Osteoblast (primary cell): ENCODE data around the gene SEPHS1. TPM values are rescaled to one million over a fixed set of nuclear protein-coding genes. Genes with fewer than 3 reads are reported as not detected.
A peak's percentile ranks its signal among the peaks of the same experiment; 100 is the strongest.

Experiments
- DNase-seq: peaks from one replicate; pipeline ENCODE4 v3.0.0; 2011; ENCODE audit warnings: low spot score, mixed read lengths; ENCODE audit not compliant: insufficient read length; ENCODE audit errors: missing footprints
- H2AFZ ChIP-seq: 2 replicates; pipeline ENCODE4 v1.6.0; 2011; ENCODE audit warnings: mild to moderate bottlenecking, low read length
- H3K27ac ChIP-seq: 2 replicates; pipeline ENCODE4 v1.5.1; 2011; ENCODE audit warnings: mild to moderate bottlenecking, low read depth, low read length, moderate library complexity
- H3K27me3 ChIP-seq: 2 replicates; pipeline ENCODE4 v1.6.0; 2012; ENCODE audit warnings: mild to moderate bottlenecking, control low read depth, inconsistent platforms, low read length, moderate library complexity; ENCODE audit not compliant: insufficient read depth
- H3K36me3 ChIP-seq: 2 replicates; pipeline ENCODE4 v1.5.1; 2011; ENCODE audit warnings: mild to moderate bottlenecking, low read length, control low read depth, moderate library complexity; ENCODE audit not compliant: insufficient read depth
- H3K4me1 ChIP-seq: 2 replicates; pipeline ENCODE4 v1.5.1; 2011; ENCODE audit warnings: mild to moderate bottlenecking, low read length, control low read depth, moderate library complexity; ENCODE audit not compliant: insufficient read depth
- H3K4me2 ChIP-seq: 2 replicates; pipeline ENCODE4 v1.6.0; 2011; ENCODE audit warnings: mild to moderate bottlenecking, low read length; ENCODE audit not compliant: insufficient read depth
- H3K4me3 ChIP-seq: fragments of 200-600 bp; sonication (generic); 3 replicates; pipeline ENCODE4 v1.5.1; 2012; ENCODE audit warnings: mild to moderate bottlenecking, low read length, inconsistent platforms; ENCODE audit not compliant: insufficient read depth
- H3K79me2 ChIP-seq: 2 replicates; pipeline ENCODE4 v1.6.0; 2012; ENCODE audit warnings: mild to moderate bottlenecking, low read length, control low read depth, inconsistent platforms; ENCODE audit not compliant: insufficient read depth
- H3K9me3 ChIP-seq: 2 replicates; pipeline ENCODE4 v1.5.1; 2011; ENCODE audit warnings: low read depth, low read length, control low read depth
- H4K20me1 ChIP-seq: 2 replicates; pipeline ENCODE4 v1.6.0; 2012; ENCODE audit warnings: mild to moderate bottlenecking, low read length, control low read depth; ENCODE audit not compliant: insufficient read depth
- total RNA-seq: library from RNA; depleted of rRNA; stranded (reverse); fragments of >200 nt; gene quantifications from 2 replicates; pipeline ENCODE4 v1.2.3, GENCODE V29; 2012
- TF ChIP-seq, protein P1 (sequence below): IDR thresholded peaks from 2 replicates; pipeline ENCODE4 v1.5.1; 2011; ENCODE audit warnings: mild to moderate bottlenecking, low read depth, low read length, moderate library complexity; ENCODE audit errors: extremely low read depth

Gene SEPHS1
- total RNA-seq, 1 donor = 31.1 TPM

DNA sequence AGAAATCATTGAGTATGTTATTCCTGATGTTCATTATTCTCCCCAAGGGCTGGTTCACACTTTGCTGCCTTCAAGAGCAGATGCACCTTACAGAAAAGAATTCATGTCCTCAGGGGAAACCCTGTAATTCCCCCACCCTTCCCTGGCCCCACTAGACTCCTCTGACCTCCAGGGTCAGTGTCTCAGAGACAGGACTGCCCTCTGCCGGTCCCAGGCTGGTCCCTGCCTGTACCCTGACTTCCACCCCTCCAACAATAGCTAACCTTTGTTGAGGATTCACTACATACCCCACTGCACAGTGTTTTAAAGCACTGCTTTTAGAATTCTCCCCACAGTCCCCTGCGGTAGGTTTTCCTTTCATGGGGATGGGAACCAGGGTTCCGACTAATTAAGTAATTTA, 4.4 kb upstream of the SEPHS1 start:
- Histone ChIP-seq H3K27ac (no peak overlapping the region), H3K79me2 (no peaks in the 10 kb centered on the region), H3K9me3 (no peaks in the 10 kb centered on the region), H3K36me3 (no peaks in the 10 kb centered on the region), H3K27me3 (peaks cover 36% of the 10 kb centered on the region), H4K20me1 (no peaks in the 10 kb centered on the region), H2AFZ (no peak overlapping the region), H3K4me2 (no peak overlapping the region), H3K4me3 (no peak overlapping the region), H3K4me1 (peaks cover 19% of the 10 kb centered on the region)
- no peak for DNase-seq
- TF ChIP-seq, protein P1, sequence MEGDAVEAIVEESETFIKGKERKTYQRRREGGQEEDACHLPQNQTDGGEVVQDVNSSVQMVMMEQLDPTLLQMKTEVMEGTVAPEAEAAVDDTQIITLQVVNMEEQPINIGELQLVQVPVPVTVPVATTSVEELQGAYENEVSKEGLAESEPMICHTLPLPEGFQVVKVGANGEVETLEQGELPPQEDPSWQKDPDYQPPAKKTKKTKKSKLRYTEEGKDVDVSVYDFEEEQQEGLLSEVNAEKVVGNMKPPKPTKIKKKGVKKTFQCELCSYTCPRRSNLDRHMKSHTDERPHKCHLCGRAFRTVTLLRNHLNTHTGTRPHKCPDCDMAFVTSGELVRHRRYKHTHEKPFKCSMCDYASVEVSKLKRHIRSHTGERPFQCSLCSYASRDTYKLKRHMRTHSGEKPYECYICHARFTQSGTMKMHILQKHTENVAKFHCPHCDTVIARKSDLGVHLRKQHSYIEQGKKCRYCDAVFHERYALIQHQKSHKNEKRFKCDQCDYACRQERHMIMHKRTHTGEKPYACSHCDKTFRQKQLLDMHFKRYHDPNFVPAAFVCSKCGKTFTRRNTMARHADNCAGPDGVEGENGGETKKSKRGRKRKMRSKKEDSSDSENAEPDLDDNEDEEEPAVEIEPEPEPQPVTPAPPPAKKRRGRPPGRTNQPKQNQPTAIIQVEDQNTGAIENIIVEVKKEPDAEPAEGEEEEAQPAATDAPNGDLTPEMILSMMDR = peak; percentile 11

DNA sequence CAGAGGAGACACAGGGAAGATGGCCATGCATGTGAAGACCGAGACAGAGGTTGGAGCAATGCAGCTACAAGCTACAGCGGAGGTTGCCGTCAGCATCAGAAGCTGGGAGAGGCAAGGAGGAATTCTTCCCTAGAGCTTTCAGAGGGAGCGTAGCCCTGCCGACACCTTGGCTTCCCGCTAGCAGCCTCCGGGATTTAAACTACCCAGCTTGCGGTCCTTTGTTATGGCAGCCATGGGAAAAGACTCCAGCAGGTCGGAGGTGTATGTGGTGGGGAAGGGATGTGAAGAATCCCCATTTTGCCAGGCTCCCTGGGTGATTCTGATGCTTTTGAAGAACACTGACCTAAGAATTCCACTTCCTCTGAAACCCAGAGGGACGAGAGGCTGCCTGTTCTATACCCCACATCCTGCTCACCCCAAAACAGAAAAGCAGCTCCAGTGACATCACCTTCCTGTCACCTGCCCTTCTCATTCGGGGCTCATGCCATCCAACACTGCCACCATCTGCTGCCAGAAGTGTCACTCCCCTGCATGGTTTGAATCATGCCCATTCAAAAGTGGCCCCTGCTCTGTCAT, 3.3 kb upstream of the SEPHS1 start:
- DNase-seq = no peak
- Histone ChIP-seq H3K27ac (no peak overlapping the region), H3K9me3 (no peaks in the 10 kb centered on the region), H3K4me3 (no peak overlapping the region), H4K20me1 (no peaks in the 10 kb centered on the region), H3K79me2 (peaks cover 7% of the 10 kb centered on the region), H3K36me3 (no peaks in the 10 kb centered on the region), H3K4me2 (no peak overlapping the region), H3K27me3 (peaks cover 36% of the 10 kb centered on the region), H2AFZ (no peak overlapping the region), H3K4me1 (peaks cover 23% of the 10 kb centered on the region)
- TF ChIP-seq, protein P1 = no peak

DNA sequence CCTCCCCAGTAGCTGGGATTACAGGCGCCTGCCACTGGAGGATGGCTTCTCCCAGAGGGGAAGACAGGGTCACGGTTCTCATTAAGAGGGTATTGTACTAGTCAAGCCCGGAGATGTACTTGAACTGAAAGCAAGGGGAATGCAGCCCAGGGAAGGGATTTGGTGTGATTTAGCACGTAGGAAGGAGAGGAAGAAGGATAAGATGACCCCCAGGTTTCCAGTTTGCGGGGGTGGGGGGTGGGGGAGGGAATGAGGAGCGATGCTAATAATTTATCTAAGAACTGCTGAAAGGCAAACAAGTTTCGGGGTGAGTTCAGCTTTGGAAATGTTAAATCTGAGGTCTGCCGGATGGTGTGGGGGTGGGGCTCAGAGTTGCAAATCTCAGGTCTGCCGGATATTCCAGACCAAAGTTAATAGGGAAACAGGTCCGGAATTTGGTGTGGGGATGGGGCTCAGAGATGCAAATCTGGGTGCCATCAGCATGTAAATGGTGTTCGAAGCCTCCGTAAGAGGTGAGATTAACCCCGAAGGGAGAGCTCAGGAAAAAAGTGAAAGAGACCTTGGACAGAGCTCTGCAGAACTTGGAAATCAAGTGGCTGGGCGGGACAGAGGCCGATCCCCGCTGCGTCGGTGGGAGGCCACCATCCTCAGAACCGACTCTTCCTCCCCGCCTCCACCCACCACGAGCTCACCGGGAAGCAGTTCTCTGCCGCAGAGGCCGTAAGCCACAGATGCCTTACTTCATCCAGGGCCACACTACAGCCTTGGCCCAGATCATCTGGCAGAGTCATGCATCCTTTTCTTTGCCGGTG, 1.6 kb upstream of the SEPHS1 start:
- DNase-seq = peak; percentile 94
- Histone ChIP-seq H3K4me3 (peak overlapping the region; percentile 83), H3K27me3 (peaks cover 36% of the 10 kb centered on the region), H3K36me3 (peaks cover 3% of the 10 kb centered on the region), H3K9me3 (no peaks in the 10 kb centered on the region), H3K79me2 (peaks cover 24% of the 10 kb centered on the region), H3K27ac (no peak overlapping the region), H3K4me1 (peaks cover 31% of the 10 kb centered on the region), H4K20me1 (peaks cover 5% of the 10 kb centered on the region), H2AFZ (peak overlapping the region; percentile 83), H3K4me2 (peak overlapping the region; percentile 93)
- TF ChIP-seq, protein P1 = no peak

DNA sequence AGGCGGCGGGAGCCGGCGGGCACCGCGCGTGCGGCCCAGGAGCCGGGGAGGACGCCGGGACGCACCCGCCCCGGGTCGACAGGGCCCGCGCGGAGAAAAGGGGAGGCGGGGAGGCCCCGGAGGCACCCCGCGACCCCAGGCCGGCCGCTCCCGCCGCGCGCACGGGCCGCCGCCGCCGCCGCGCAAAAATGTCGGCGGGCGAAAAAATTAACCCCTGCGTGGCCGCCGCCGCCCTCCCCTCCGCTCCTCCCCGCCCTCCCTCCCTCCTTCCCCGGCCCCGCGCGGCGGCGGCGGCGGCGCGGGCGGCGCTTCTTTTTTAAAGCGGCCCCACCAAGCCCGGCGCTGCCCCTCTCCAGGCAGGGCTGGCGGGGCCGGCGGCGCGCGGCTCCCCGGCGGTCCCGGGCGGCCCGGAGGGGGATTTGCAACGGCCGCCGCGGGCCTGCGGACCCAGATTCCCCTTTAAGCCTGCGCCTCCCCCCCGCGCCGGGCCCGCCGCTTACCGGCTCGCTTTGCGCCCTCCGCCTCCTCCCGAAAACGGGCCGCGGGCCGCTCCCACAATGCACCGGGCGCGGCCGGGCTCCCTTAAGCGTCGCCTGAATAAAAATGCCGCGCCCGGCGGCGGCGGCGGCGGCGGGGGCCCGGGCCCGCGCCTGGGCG, 465 bp downstream of the SEPHS1 start:
- peak overlapping the region; percentile 83 for H3K4me3 ChIP-seq
- peaks cover 41% of the 10 kb centered on the region for H3K79me2 ChIP-seq
- H2AFZ ChIP-seq = no peak overlapping the region
- no peaks in the 10 kb centered on the region for H3K9me3 ChIP-seq
- TF ChIP-seq, protein P1 = no peak
- peaks cover 3% of the 10 kb centered on the region for H3K36me3 ChIP-seq
- DNase-seq = peak; percentile 97
- H3K4me1 ChIP-seq = peaks cover 31% of the 10 kb centered on the region
- peaks cover 5% of the 10 kb centered on the region for H4K20me1 ChIP-seq
- H3K27me3 ChIP-seq = peaks cover 24% of the 10 kb centered on the region
- H3K27ac ChIP-seq = peak overlapping the region; percentile 33
- no peak overlapping the region for H3K4me2 ChIP-seq
